Myocyte (in vitro differentiated cells): Measurements from ENCODE around the gene C4orf50. TPM values are rescaled to one million over a fixed set of nuclear protein-coding genes. Genes with fewer than 3 reads are reported as not detected.

Experiments
- DNase-seq: peaks from one replicate; pipeline ENCODE4 v3.0.0-alpha.2; 2012; ENCODE audit warnings: low read depth
- total RNA-seq: library from RNA; depleted of rRNA; stranded (reverse); fragments of >200 nt; gene quantifications from 2 replicates; pipeline ENCODE4 v1.2.3, GENCODE V29; 2014

The C4orf50 gene
- total RNA-seq, 1 donor from 2014 or later = 0.05 TPM

- no peak for DNase-seq
Measured at GRCh38 chr4:5925419-5926200, 92.6 kb downstream of the C4orf50 start.

- DNase-seq = no peak
Measured at GRCh38 chr4:5924461-5925125, 93.6 kb downstream of the C4orf50 start.

GRCh38 chr4:5923376-5923775 lies 94.9 kb downstream of the C4orf50 start:
- DNase-seq = no peak

- no peak for DNase-seq
Measured at GRCh38 chr4:5922556-5922955, 95.7 kb downstream of the C4orf50 start.

- no peak for DNase-seq
Measured at GRCh38 chr4:5921981-5922380, 96.2 kb downstream of the C4orf50 start.

- DNase-seq = peak; percentile 76
Measured at GRCh38 chr4:5921101-5921980, 96.9 kb downstream of the C4orf50 start.

GRCh38 chr4:5919571-5919970 lies 98.7 kb downstream of the C4orf50 start:
- no peak for DNase-seq

GRCh38 chr4:5919044-5919443 lies 99.2 kb downstream of the C4orf50 start:
- DNase-seq = no peak

GRCh38 chr4:5918331-5918985 lies 99.8 kb downstream of the C4orf50 start:
- no peak for DNase-seq

GRCh38 chr4:5917672-5918071 lies 100.6 kb downstream of the C4orf50 start:
- no peak for DNase-seq

- DNase-seq = no peak
Measured at GRCh38 chr4:5916229-5916628, 102.0 kb downstream of the C4orf50 start.

GRCh38 chr4:5913454-5913853 lies 104.8 kb downstream of the C4orf50 start:
- no peak for DNase-seq

GRCh38 chr4:5912614-5913019 lies 105.6 kb downstream of the C4orf50 start:
- DNase-seq = no peak

GRCh38 chr4:5908876-5909427 lies 109.3 kb downstream of the C4orf50 start:
- DNase-seq = peak; percentile 21

GRCh38 chr4:5906191-5906590 lies 112.0 kb downstream of the C4orf50 start:
- no peak for DNase-seq

- DNase-seq = no peak
Measured at GRCh38 chr4:5905714-5906113, 112.5 kb downstream of the C4orf50 start.

- DNase-seq = peak; percentile 44
Measured at GRCh38 chr4:5900844-5901243, 117.4 kb downstream of the C4orf50 start.

GRCh38 chr4:5899881-5900280 lies 118.3 kb downstream of the C4orf50 start:
- peak; percentile 44 for DNase-seq

- peak; percentile 86 for DNase-seq
Measured at GRCh38 chr4:5899396-5899795, 118.8 kb downstream of the C4orf50 start.

- DNase-seq = no peak
Measured at GRCh38 chr4:5897674-5898073, 120.6 kb downstream of the C4orf50 start.

GRCh38 chr4:5895287-5895686 lies 122.9 kb downstream of the C4orf50 start:
- DNase-seq = no peak
